Frontal cortex (tissue), 4 donors: Measurements from ENCODE around the gene PRDM15. TPM values are rescaled to one million over a fixed set of nuclear protein-coding genes. Genes with fewer than 3 reads are reported as not detected.

Experiments used
- DNase-seq, 2 donors: peaks; one replicate each; pipeline ENCODE4 v3.0.0; 2012; ENCODE audit warnings: low spot score in 2 of 2
- FAIRE-seq: peaks from 2 replicates; lab custom pipeline; 2012; peaks lifted over from hg19 to GRCh38; lab: Jason Lieb, UNC
- total RNA-seq: library from RNA; depleted of rRNA; stranded (reverse); fragments of >200 nt; gene quantifications from one replicate; pipeline ENCODE4 v1.2.3, GENCODE V29; 2014
- donor health status: control.
- donor health status: control.
- donor health status: control.

Gene PRDM15
- total RNA-seq, 1 donor from 2014 or later, result 6.9 TPM

DNA sequence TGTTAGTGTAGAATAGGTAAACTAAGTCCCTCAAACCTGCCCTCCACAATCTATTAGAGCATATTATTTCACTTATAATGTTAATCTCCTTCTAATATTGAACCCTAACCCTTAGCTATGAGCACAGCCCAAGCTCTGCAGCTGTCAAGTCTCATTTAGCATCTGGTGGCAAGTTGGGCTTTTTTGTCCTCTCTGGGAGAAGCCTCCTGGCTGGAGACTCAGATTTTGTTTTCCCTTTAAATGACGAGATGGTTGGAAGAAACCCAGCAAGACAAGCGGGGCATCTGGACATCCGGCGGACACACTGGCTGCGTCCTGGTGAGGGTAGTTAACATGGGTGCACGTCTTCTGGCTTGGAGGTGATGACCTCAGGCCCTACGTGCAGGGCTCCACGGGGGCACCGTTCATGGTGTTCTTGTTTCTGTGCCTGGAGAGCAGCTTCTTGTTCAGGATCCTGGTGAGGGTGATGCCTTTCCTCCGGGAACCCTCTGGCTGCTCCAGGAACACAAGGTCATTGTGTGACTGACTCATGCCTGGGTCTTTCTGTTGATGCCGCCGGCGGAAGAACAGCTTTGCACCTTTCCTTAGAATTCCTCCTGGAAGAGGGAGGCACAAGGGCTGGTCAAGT lies 9.7 kb upstream of the PRDM15 start:
- no peak for DNase-seq
- no peak for FAIRE-seq

DNA sequence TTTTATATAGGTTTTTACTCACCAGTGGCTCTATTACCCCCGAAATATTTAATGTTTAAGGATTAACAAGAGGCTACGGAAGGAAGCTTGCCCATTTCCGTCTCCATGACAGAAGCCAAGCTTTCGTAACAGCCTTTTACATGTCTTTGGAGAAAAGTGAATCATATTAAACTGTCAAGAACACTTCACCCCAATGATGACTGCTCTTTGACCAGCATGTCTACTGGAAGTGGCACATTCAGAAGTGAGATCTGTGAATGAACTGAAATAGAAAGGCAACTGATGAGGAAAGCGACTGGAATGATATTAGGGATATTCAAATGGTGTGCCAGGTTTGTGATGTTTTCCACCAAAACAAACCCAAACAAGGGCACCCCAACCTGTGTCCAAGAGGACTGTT lies 8.5 kb upstream of the PRDM15 start:
- FAIRE-seq (no peak), DNase-seq (no peak)

DNA sequence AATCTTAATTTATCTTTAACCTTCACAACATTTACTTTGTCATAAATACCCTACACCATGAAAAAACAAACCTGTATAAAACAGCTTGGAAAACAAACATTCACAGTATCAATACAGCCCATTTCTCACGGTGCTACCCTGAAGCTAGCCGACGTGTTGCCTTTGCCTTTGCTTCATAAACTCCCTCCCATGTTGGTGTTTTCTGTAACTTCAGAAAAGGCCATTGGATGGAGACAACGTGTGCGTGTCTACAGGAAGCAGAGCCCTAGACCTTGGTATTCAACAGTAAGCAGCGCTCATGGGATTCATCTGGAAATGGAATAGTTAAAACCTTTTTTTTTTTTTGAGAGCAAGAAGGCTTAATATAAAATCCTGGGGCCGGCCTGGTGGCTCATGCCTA lies 7.2 kb upstream of the PRDM15 start:
- no peak for DNase-seq
- no peak for FAIRE-seq

DNA sequence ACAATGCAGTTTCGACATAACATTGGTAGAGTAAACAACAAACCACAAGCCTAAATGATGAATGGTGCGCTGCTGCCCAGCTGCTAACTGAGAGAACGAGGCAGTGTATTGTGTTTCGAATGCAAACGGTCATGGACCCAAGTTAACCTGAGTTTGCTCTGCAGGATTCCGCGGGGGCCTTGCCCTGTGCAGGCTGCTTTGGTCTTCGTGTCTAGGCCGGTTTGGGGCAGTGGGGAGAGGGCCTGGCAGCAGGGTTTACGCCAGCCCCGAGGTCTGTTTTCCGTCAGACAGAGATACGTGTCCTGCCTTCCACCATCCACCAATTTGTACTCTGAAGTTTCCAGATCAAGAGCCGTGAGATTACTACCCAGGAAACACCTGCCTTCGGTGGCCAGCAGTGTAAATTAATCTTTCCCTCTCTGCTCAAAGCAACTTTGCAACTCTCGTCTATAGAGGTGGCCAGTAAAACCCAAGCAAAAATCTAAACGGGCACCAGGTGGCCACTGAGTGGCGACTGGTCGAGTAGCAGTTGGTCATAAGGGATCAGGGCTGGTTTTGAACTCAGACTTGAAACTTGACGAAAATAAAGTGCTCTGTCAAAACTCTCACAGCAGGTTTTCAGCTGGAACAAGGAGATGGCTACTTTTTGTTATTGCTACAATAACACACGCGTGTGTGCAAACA lies 6.3 kb upstream of the PRDM15 start:
- FAIRE-seq (no peak), DNase-seq (no peak)

DNA sequence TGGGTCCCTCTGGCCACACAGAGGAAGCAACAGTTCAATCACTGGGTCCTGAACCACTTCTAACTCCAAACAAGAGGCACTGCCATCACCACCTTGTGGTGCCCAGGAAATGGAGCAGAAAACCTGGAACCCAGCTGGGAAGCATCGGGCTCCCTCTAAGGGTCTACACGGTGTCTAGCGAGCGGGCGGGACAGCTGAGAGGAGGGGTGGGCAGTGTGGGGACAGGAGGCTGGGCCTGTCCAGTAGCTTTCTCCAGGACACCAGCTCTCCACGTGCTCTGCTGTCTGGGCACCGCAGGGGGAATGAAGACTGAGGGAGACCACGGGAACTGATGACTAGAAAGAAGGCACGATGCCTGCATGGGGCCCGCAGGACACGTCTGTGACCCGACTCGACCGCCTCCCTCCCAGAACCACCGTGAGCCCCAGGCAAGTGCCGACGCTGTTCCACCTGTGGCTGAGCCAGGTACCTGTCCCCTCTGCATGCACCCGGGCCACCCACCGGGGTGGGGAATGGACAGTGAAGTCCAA lies 5.4 kb upstream of the PRDM15 start:
- FAIRE-seq, result no peak
- DNase-seq, result no peak

DNA sequence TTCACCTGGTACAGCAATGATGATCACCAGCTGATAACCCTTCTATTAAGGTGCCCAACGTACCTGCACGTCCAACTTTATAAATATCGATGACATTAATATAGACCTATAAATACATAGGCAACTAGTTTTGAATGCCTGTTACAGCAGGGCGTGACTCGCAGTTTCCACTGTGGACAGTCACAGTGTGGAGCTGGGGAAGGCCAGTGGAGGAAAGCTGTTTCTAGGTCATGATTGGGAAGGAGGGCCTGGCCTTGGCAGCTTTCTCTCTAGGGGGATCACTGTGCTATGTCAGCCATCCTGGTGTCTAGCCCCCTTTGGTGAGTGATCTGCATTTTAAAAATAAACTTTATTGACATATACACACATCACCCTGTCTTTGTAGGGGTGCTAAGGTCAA lies 4.4 kb upstream of the PRDM15 start:
- FAIRE-seq (no peak), DNase-seq (no peak)

DNA sequence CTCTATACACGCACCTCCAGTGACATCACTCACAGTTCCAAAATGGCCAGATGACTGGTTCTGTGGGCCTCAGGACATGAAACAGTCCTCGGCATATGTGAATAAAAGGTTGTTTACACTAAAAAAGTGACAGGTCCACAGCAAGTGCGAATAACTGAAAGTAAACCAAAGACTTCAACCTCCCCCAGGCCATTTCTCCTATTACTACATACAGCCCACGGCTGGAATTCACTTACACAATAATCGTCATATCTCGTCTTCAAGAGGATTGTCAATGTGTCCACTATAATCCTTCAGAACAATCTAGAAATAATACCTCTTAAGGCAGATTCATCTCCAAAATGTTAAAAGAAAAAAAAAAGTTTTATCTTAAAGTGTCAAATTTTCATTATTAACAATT lies 1.9 kb upstream of the PRDM15 start:
- FAIRE-seq, result no peak
- DNase-seq, result no peak

DNA sequence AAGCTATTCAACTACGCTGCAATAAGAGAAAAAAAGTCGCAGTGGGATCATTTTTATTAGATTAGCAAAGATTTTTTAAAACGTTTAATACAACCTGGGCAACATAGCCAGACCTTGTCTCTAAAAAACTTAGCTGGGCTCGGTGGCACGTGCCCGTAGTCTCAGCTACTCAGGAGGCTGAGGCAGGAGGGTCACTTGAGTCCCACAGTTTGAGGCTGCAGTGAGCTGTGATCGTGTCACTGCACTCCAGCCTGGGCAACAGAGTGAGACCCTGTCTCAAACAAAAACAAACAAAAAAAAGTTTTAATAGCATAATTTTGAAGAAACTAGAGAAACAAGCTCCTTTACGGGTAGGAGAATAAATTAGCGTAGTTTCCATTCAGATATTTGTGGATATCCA lies 1.0 kb upstream of the PRDM15 start:
- DNase-seq, result no peak
- no peak for FAIRE-seq

DNA sequence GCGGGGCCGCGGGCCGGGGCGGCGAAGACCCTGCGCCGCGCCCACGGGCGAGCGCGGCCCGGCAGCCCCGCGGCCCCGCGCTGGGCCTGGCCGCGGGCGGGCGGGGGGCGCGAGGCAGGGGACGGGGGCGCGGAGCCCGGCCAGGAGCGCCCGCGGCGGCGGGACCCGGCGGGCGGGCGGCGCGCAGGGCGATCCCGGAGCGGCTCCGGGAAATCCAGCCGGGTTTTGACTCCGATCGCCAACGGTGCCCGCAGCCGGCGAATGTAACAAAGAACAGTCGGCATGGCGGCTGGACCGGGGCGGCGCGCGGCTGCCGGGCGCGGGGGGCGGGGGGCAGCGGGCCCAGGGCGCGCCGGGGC lies 334 bp downstream of the PRDM15 start:
- no peak for FAIRE-seq
- DNase-seq, result peak; percentile 89 to 97

DNA sequence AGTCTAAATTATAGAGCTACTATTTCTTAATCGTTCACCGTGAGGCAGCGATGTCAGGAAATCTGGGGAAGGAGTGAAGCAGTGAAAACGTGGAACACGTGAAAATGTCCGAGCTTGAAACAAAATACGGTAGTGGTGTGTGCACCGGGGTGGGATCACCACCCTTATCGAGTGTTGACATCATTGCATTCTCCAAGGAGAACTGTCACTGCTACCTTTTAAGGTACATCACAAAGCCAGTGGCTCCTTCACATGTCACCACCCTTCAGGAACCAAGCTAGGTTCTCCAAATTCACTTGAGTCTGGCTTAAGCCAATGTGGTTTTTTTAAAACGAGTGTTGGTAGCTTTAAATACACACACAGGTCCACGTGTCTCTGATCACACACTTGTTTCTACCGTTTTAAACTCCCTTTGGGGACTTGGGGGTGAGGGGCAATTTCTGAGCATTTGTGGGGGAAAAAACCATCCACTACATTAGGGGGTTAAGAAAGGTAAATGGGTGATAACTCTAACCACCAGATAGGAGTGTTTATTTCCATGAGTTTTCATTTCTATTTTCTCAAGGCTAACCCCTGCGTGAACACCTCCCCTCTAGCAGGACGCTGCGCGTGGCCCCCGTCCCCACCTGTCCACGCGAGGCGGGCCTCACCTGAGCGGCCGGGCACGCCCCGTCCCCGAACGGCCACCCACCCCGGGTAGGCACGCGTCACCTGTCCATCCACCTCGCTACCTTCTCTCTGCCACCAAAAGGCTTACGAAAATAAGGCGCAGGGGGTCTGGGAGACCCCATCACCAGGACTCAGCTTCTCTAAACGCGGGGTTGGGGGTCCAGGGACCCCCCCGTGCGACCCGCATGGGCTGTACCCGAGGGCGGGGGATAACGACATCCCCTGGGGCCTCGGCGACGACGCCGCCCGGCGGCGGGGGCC lies 978 bp downstream of the PRDM15 start:
- no peak for FAIRE-seq

DNA sequence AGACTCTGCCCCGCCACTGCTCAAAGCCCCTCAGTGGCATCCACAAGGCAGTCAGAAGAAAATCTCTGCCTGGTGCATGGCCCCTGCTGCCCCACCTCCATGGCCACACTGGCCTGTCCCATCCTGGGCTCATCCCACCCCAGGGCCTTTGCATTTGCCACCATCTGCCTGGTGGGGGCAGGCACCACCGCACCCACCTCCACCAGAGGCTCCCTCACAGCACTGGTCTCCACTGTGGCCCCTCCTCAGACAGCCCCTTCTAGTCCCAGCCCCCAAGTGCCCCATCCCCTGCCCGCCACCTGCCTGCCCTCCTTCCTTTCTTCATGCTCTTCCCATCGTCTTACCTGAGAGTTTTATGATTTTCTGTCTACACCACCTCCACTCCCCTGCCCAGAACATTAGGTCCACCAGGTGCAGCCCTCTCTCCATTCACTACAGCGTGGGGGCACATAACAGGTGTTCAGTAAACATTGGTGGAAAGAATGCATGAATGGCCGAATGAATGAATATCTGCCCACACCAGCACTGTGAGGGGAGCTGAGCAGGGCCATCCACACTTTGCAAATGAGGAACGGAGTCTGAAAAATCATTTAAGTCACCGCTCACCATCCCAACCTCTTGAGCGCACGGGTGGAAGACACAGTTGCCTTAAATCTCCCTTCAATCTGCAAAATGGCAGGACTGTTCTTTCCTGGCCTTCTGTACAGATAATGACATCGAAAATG lies 2.1 kb downstream of the PRDM15 start:
- DNase-seq, result no peak
- no peak for FAIRE-seq

More for the DNA sequence above, 978 bp downstream of the PRDM15 start:
- peak; percentile 49 to 56 for DNase-seq

DNA sequence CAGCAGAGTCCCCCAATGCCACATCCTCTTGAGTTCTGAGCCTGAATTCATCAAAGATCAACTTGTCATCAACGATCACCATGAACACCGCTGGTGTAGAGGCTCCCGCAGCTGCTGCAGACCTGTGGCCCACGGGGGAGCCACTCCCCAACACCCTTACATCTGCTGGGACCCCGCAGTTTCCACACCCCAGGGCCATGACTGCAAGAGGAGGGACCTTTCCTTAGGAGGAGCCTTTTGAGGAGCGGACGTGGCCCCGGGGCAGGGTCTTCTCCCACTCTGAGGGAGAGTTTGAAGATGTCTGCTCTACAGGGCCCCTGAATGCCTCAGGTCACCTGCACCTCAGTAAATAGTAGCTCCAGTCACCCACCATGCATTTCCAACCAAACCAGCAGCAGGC lies 2.7 kb downstream of the PRDM15 start:
- FAIRE-seq (no peak), DNase-seq (no peak)

DNA sequence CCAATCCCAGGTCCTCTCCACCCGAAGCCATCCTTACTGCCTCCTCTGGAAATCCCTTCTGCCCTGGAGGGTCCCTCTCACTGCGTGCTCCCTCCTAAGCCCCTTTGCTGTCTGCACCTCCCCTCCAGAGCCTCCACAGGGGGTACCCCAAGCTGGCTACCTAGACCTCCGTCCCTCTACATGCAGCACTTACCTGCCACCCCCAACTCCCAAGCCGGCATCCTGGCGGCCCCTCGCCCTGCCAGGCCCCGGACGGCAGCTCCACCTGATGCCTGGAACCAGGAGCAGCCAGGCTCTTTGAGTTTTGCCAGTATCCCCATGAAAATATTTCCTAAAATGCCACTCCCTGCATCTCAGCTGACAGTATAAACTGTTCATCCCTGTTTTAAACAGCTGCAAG lies 4.1 kb downstream of the PRDM15 start:
- FAIRE-seq (no peak), DNase-seq (no peak)

DNA sequence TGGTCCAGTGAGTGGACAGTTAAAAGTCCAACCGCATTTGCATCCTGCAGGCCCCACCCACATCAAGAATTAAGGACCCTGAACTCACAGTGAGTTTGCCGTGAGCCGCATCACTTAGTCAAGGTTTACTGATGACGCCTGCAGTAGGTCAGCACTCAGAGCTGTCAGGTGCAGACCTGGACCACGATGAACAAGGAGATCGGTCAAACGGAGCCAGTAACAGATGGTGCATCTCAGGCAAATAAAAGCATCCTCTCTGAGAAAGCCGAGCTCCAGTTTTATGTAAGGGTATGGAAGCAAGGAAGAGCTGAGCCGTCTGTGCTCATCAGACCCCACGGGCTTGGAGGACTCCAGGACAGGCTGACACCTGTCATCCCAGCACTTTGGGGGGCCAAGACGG lies 4.5 kb downstream of the PRDM15 start:
- FAIRE-seq, result no peak
- DNase-seq, result no peak

DNA sequence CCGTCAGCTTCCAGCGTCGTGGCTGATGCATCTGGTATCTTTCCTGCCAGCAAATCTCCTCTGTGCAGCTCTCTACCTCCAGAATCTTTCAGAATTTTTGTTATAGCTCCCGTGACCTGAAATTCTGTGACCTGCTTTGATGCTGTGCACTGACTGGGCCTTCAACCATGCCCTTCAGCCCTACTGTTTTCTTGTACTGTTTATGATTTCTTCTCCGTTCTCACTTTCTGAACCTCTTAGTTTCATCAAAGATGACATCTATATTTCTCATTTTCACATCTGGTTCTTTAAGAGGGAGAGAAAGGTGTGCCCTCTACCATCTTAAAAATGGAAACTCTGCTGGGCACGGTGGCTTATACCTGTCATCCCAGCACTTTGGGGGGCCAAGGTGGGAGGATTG lies 5.7 kb downstream of the PRDM15 start:
- DNase-seq (no peak), FAIRE-seq (no peak)

DNA sequence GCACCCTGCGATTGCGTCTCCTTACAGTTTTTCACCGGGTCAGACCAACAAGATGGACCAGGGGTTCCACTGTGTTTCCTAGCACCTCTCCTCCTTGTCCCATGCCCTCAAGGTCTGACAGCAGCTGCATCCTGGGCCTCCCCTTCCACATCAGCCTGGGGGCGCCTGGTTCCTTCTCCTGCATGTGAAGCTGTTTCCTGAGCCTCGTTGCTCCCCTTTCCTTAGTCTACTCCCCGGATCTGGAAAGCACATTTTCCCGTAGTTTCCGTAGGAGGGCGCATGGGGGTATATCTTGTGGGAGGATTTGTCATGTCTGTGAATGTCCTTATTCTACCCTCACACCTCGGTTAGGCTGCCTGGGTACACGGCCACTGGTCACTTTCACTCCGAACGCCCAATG lies 6.1 kb downstream of the PRDM15 start:
- FAIRE-seq (no peak), DNase-seq (no peak)

DNA sequence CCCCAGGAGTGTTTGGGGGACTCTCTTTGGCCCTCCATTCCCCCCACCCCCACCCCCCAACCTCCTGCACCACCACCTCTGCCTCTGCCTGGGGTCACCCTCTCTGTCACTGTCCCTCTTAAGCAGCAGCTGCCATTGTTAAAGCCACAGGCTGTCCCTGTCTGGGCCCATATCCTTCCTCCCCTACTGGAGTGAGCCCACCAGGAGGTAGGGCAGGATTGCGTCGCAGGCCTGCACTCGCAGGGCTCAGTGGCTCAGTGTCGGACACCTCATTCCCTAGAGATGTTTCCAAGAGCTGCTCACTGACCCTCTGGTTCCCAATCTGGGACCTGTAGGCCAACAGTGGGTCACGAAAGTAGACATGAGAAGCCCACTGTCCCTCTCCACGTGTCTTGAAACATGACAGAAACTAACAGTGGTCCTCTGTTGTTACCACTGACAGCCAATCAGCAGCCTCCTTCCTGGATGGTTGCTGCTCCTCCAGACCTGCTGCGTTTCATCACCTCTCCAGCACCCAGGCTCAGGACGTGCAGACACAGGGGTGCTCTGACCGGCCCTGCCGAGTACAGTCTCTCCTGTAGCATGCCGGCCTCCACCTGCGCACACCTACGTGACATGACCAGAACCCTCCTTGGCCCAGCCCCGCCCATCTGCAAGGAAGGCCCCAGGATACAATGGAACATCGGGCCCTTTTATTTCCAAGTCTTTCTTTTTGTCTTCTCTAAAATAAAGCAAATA lies 7.7 kb downstream of the PRDM15 start:
- no peak for DNase-seq
- no peak for FAIRE-seq

DNA sequence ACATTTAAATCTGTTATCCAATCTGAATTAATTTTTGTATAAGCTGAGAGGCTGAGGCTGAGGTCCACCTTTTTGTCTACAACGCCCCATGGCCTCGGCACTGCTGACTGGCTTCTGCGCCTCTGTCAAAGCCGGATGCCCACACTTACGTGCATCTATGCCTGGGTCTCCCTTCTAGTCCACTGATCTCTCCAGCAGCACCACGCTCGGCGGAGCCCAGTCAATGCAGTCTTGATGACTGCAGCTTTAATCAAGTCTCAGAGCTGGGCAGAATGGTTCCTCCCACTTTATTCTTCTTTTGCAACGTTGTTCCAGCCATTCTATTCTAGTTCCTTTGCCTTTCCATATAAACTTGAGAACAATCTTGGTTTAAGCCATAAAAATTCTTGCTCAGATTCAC lies 9.4 kb downstream of the PRDM15 start:
- DNase-seq, result no peak
- no peak for FAIRE-seq

DNA sequence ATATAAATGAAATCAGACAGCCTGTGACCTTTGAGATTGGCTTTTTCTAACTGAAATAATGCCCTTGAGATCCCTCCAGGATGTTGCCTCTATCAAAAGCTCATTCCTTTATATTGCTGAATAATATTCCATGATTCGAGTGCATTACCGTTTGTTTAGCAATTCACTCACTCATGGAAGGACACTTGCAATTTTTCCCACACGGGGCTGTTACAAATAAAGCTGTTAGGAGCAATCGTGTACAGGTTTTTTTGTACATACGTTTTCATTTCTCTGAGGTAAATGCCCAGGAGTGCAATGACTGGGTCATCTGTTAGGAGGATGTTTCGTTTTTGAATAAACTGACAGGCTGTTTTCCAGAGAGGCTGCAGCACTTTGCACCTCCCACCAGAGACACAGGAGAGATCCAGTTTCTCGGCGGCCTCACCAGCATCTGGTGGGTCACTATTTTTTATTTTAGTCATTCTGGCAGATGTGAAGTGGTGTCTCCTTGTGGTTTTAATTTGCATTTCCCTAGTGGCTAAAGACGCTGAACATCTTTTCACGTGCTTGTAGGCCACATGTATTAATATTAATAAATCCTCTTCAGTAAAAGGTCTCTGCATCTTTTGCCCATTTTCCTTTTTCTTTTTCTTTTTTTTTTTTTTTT lies 11.0 kb downstream of the PRDM15 start:
- no peak for FAIRE-seq
- no peak for DNase-seq
